ENCODE results near the gene CYP27B1.

The CYP27B1 gene

DNA sequence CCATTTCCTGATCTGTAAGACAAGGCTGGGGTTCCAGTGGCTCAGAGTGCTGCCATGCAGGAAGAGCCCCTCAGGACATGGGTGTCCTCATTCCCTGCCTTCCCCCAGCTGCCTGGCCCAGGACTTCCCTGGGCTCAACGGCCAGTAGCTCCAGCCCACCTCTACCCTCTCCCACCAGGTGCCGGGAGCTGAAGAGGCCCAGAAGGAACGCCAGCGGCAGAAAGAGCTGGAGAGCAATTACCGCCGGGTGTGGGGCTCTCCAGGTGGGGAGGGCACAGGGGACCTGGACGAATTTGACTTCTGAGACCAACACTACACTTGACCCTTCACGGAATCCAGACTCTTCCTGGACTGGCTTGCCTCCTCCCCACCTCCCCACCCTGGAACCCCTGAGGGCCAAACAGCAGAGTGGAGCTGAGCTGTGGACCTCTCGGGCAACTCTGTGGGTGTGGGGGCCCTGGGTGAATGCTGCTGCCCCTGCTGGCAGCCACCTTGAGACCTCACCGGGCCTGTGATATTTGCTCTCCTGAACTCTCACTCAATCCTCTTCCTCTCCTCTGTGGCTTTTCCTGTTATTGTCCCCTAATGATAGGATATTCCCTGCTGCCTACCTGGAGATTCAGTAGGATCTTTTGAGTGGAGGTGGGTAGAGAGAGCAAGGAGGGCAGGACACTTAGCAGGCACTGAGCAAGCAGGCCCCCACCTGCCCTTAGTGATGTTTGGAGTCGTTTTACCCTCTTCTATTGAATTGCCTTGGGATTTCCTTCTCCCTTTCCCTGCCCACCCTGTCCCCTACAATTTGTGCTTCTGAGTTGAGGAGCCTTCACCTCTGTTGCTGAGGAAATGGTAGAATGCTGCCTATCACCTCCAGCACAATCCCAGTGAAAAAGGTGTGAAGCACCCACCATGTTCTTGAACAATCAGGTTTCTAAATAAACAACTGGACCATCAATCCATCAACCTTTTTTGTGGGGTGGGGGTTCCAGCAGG is 46.0 kb downstream of the CYP27B1 start:
- Histone ChIP-seq H3K4me1 (ENCODE audit: insufficient read depth, poor library complexity, severe bottlenecking) (no peaks in the 10 kb centered on the region), H3K36me3 (ENCODE audit: low read depth) (peaks cover 27% of the 10 kb centered on the region), H3K9me3 (ENCODE audit: severe bottlenecking) (no peaks in the 10 kb centered on the region), H3K27ac (ENCODE audit: poor library complexity, severe bottlenecking) (no peak overlapping the region), H3K27me3 (ENCODE audit: insufficient read depth, poor library complexity, severe bottlenecking) (no peaks in the 10 kb centered on the region), H3K4me3 (ENCODE audit: severe bottlenecking) (no peak overlapping the region)
- TF ChIP-seq, protein P1, sequence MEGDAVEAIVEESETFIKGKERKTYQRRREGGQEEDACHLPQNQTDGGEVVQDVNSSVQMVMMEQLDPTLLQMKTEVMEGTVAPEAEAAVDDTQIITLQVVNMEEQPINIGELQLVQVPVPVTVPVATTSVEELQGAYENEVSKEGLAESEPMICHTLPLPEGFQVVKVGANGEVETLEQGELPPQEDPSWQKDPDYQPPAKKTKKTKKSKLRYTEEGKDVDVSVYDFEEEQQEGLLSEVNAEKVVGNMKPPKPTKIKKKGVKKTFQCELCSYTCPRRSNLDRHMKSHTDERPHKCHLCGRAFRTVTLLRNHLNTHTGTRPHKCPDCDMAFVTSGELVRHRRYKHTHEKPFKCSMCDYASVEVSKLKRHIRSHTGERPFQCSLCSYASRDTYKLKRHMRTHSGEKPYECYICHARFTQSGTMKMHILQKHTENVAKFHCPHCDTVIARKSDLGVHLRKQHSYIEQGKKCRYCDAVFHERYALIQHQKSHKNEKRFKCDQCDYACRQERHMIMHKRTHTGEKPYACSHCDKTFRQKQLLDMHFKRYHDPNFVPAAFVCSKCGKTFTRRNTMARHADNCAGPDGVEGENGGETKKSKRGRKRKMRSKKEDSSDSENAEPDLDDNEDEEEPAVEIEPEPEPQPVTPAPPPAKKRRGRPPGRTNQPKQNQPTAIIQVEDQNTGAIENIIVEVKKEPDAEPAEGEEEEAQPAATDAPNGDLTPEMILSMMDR (IDR thresholded peaks at IDR 0.05; ENCODE audit: poor library complexity, severe bottlenecking): no peak
- DNase-seq (ENCODE audit: low spot score) (no peak), ATAC-seq (ENCODE audit: low read depth) (no peak)

DNA sequence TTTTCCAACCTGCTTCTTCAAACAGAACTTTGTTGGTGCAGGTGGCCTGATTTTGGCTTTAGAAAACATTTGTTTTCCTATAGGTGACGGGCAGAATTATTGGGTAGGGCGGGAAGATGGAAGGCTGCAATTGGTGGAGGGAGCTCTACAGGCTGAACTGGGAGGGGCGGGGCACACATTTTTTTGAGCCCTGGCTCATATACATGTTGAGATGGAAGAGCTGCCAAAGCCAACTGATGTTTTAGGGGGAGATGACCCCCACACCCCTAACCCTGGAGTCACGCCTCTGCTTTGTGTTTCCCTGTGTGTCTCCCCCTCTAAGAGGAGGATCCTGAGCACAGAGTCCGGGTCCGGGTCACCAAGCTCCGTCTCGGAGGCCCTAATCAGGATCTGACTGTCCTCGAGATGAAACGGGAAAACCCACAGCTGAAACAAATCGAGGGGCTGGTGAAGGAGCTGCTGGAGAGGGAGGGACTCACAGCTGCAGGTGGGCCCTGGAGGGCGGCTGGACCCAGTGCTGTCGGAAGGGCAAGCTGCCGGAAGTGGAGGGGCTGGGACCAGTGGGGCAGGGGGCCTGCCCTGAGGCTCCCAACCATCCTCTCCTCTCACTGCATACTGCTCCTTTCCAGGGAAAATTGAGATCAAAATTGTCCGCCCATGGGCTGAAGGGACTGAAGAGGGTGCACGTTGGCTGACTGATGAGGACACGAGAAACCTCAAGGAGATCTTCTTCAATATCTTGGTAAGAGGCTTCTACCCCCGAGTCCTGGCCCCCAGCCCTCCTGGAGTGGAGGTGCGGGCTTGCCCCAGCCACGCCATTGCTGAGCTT is 46.9 kb downstream of the CYP27B1 start:
- no peak overlapping the region for H3K4me3 ChIP-seq (ENCODE audit: severe bottlenecking)
- DNase-seq (ENCODE audit: low spot score): no peak
- H3K9me3 ChIP-seq (ENCODE audit: severe bottlenecking): no peaks in the 10 kb centered on the region
- no peaks in the 10 kb centered on the region for H3K27me3 ChIP-seq (ENCODE audit: insufficient read depth, poor library complexity, severe bottlenecking)
- no peak overlapping the region for H3K27ac ChIP-seq (ENCODE audit: poor library complexity, severe bottlenecking)
- H3K36me3 ChIP-seq (ENCODE audit: low read depth): peaks cover 36% of the 10 kb centered on the region
- ATAC-seq (ENCODE audit: low read depth): no peak
- TF ChIP-seq, protein P1 (IDR thresholded peaks at IDR 0.05; ENCODE audit: poor library complexity, severe bottlenecking): no peak
- H3K4me1 ChIP-seq (ENCODE audit: insufficient read depth, poor library complexity, severe bottlenecking): no peaks in the 10 kb centered on the region

DNA sequence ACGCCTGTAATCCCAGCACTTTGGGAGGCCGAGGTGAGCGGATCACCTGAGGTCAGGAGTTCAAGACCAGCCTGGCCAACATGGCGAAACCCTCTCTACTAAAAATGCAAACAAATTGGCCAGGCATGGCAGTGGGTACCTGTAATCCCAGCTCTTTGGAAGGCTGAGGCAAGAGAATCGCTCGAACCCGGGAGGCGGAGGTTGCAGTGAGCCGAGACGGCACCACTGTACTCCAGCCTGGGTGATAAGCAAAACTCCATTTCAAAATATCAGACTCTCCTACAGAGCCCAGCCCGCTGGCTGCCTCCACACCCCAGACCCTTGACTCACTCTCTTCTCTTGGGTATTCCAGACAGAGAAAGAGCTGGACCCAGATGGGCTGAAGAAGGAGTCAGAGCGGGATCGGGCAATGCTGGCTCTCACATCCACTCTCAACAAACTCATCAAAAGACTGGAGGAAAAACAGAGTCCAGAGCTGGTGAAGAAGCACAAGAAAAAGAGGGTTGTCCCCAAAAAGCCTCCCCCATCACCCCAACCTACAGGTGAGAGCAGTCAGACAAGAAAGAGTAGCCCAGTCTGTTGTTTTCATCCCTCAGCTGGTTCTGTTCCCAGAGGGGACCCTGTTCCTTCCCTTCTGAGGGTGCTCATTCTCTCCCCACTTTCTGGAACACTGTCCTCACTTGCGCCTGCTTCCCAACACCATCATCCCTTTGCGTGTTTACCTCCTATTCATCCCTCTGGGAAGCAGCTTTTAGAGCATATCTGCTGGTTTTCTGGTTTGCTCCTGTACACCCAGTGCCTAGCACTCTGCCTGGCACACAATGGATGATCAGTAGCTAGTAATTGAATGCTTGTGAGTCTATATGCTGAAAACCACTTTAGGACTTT is 48.0 kb downstream of the CYP27B1 start:
- H3K36me3 ChIP-seq (ENCODE audit: low read depth): peaks cover 41% of the 10 kb centered on the region
- H3K27me3 ChIP-seq (ENCODE audit: insufficient read depth, poor library complexity, severe bottlenecking): no peaks in the 10 kb centered on the region
- no peaks in the 10 kb centered on the region for H3K4me1 ChIP-seq (ENCODE audit: insufficient read depth, poor library complexity, severe bottlenecking)
- TF ChIP-seq, protein P1 (IDR thresholded peaks at IDR 0.05; ENCODE audit: poor library complexity, severe bottlenecking): no peak
- ATAC-seq (ENCODE audit: low read depth) (no peak), DNase-seq (ENCODE audit: low spot score) (no peak)
- no peak overlapping the region for H3K4me3 ChIP-seq (ENCODE audit: severe bottlenecking)
- H3K9me3 ChIP-seq (ENCODE audit: severe bottlenecking): no peaks in the 10 kb centered on the region
- H3K27ac ChIP-seq (ENCODE audit: poor library complexity, severe bottlenecking): no peak overlapping the region

DNA sequence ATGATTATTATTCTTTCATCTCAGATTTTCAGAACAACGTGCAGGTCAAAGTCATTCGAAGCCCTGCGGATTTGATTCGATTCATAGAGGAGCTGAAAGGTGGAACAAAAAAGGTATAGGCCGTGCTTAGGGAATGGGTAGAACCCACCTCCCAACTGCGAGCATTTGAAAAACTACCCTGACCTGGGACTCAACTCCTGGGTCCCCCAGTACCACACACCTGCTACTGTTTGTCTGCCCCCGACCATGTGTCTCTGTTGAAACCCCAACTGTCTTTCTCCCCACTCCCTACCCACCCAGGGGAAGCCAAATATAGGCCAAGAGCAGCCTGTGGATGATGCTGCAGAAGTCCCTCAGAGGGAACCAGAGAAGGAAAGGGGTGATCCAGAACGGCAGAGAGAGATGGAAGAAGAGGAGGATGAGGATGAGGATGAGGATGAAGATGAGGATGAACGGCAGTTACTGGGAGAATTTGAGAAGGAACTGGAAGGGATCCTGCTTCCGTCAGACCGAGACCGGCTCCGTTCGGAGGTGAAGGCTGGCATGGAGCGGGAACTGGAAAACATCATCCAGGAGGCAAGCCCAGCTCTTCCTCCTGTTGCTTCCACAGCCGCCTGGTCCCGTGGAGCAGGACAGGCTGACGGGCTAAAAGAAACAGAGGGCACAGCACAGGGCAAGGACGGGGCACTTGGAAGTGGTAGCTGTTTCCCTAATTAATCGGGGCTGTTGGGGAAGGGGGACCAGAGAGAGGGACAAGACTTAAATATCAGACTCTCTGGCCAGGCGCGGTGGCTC is 48.8 kb downstream of the CYP27B1 start:
- Histone ChIP-seq H3K9me3 (ENCODE audit: severe bottlenecking) (no peaks in the 10 kb centered on the region), H3K27me3 (ENCODE audit: insufficient read depth, poor library complexity, severe bottlenecking) (no peaks in the 10 kb centered on the region), H3K36me3 (ENCODE audit: low read depth) (peaks cover 41% of the 10 kb centered on the region), H3K27ac (ENCODE audit: poor library complexity, severe bottlenecking) (no peak overlapping the region), H3K4me1 (ENCODE audit: insufficient read depth, poor library complexity, severe bottlenecking) (no peaks in the 10 kb centered on the region), H3K4me3 (ENCODE audit: severe bottlenecking) (no peak overlapping the region)
- TF ChIP-seq, protein P1 (IDR thresholded peaks at IDR 0.05; ENCODE audit: poor library complexity, severe bottlenecking): no peak
- ATAC-seq (ENCODE audit: low read depth) (no peak), DNase-seq (ENCODE audit: low spot score) (no peak)

All from RWPE2 (cell line).